Subcutaneous adipose tissue (tissue), 4 donors: Measurements from ENCODE around the gene PDX1. TPM values are rescaled to one million over a fixed set of nuclear protein-coding genes. Genes with fewer than 3 reads are reported as not detected.

Source experiments
- total RNA-seq, 4 donors: library from RNA; depleted of rRNA; stranded (reverse); fragments of >200 nt; gene quantifications; one replicate each; pipeline ENCODE4 v1.1.0, GENCODE V29; 2016
- TF ChIP-seq, protein P1 (sequence below): fragments of 450-650 bp; IDR thresholded peaks from one replicate; pipeline ENCODE4 v1.5.1; 2016; ENCODE audit warnings: low read depth, mild to moderate bottlenecking, control low read depth, antibody characterized with exemption, moderate library complexity

PDX1 gene
- total RNA-seq, 4 donors from 2014 or later, result not detected

- TF ChIP-seq, protein P1, sequence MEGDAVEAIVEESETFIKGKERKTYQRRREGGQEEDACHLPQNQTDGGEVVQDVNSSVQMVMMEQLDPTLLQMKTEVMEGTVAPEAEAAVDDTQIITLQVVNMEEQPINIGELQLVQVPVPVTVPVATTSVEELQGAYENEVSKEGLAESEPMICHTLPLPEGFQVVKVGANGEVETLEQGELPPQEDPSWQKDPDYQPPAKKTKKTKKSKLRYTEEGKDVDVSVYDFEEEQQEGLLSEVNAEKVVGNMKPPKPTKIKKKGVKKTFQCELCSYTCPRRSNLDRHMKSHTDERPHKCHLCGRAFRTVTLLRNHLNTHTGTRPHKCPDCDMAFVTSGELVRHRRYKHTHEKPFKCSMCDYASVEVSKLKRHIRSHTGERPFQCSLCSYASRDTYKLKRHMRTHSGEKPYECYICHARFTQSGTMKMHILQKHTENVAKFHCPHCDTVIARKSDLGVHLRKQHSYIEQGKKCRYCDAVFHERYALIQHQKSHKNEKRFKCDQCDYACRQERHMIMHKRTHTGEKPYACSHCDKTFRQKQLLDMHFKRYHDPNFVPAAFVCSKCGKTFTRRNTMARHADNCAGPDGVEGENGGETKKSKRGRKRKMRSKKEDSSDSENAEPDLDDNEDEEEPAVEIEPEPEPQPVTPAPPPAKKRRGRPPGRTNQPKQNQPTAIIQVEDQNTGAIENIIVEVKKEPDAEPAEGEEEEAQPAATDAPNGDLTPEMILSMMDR, result no peak
Observed at GRCh38 chr13:27918918-27919658, 712 bp upstream of the PDX1 start.

GRCh38 chr13:27919659-27919933, 204 bp upstream of the PDX1 start:
- TF ChIP-seq, protein P1, result no peak

- TF ChIP-seq, protein P1, result no peak
Observed at GRCh38 chr13:27920677-27921420, 1.0 kb downstream of the PDX1 start.

- TF ChIP-seq, protein P1, result no peak
Observed at GRCh38 chr13:27921421-27921960, 1.7 kb downstream of the PDX1 start.

GRCh38 chr13:27921961-27922882, 2.4 kb downstream of the PDX1 start:
- TF ChIP-seq, protein P1, result no peak

DNA sequence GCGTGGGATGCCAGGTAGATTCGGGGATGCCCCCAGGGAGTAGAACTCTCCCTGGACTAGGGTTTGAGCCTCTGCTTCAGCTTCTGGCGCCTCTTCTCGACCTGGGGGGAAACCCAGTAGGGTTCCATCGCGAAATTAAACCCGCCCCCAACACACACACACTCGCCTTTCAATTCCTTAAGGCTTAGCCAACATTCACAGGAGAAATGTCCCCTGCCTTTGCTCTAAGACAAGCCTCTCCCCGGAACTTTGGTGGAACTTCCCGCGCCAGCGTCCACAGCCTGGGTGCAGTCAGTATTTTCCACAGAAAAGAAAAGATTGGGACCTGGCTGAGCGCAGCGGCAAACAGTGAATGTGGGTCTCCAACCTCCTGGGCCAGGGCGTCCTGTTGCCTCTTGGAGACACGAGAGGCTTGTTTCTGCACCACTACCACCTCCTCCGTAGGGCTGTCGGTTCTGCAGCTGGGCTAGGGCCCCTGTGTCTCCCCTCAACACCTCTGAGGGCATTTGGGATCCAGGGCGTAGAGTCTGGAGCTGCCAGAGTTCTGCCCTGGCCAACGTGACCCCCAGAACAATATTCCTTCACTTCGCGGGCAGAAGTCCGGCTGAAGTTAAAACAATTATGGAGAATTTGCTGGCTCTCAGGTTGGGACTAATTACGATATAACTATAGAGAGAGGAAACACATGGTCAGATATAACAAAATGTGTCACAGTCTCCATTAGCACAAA, 3.2 kb downstream of the PDX1 start:
- TF ChIP-seq, protein P1, result no peak
